ENCODE results near the gene ADAP1.

DNA sequence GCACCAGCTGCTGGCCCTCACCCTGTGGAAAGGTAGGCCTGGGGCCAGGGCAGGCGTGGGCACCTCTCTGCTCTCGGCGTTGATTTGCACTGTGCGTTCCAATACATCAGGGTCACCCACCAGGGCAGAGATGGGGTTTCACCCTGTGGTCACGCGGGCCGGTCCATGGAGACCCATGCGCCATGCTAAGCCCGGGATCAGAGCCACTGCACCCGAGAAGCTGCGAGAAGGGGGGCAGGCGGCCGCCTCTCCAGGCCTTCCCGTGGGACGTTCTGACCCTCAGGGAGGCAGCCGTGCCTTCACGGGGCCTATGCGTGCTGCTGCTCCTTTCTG, 67.0 kb downstream of the ADAP1 start:
- TF ChIP-seq, protein P1, sequence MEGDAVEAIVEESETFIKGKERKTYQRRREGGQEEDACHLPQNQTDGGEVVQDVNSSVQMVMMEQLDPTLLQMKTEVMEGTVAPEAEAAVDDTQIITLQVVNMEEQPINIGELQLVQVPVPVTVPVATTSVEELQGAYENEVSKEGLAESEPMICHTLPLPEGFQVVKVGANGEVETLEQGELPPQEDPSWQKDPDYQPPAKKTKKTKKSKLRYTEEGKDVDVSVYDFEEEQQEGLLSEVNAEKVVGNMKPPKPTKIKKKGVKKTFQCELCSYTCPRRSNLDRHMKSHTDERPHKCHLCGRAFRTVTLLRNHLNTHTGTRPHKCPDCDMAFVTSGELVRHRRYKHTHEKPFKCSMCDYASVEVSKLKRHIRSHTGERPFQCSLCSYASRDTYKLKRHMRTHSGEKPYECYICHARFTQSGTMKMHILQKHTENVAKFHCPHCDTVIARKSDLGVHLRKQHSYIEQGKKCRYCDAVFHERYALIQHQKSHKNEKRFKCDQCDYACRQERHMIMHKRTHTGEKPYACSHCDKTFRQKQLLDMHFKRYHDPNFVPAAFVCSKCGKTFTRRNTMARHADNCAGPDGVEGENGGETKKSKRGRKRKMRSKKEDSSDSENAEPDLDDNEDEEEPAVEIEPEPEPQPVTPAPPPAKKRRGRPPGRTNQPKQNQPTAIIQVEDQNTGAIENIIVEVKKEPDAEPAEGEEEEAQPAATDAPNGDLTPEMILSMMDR (IDR thresholded peaks at IDR 0.05; ENCODE audit: low read length), result no peak
- TF ChIP-seq EZH2 (IDR thresholded peaks at IDR 0.05; ENCODE audit: borderline replicate concordance, low read length), result no peak
